HepG2 (cell line): ENCODE measurements around the gene PCYT2. TPM values are rescaled to one million over a fixed set of nuclear protein-coding genes. Genes with fewer than 3 reads are reported as not detected.
A peak's percentile ranks its signal among the peaks of the same experiment; 100 is the strongest.

ENCODE experiments used
- AKNA ChIP-seq: sonication (generic); formaldehyde crosslinking; IDR thresholded peaks from 2 replicates; pipeline ENCODE4 v1.4.0; 2020; ENCODE audit warnings: missing genetic modification reagents, borderline replicate concordance
- ERF ChIP-seq: IDR thresholded peaks from 2 replicates; pipeline ENCODE4 v1.6.1; 2018; ENCODE audit warnings: missing biosample characterization, missing genetic modification reagents
- FOXM1 ChIP-seq: sonication (generic); formaldehyde crosslinking; IDR thresholded peaks from 2 replicates; pipeline ENCODE4 v1.5.0; 2020; ENCODE audit warnings: missing genetic modification reagents
- KDM3A ChIP-seq: IDR thresholded peaks from 2 replicates; pipeline ENCODE4 v1.6.1; 2018; ENCODE audit warnings: low read depth, missing compliant biosample characterization
- MXD4 ChIP-seq: IDR thresholded peaks from 2 replicates; pipeline ENCODE4 v1.6.1; 2016; ENCODE audit warnings: mild to moderate bottlenecking, missing biosample characterization, missing genetic modification reagents
- NKX3-1 ChIP-seq: sonication (generic); formaldehyde crosslinking; IDR thresholded peaks from 2 replicates; pipeline ENCODE4 v1.5.0; 2020; ENCODE audit warnings: missing genetic modification reagents
- RAD51 ChIP-seq: fragments of 450-650 bp; IDR thresholded peaks from 2 replicates; pipeline ENCODE4 v1.6.1; 2016; ENCODE audit warnings: borderline replicate concordance
- RORA ChIP-seq: sonication (generic); formaldehyde crosslinking; IDR thresholded peaks from 2 replicates; pipeline ENCODE4 v1.5.0; 2020; ENCODE audit warnings: mild to moderate bottlenecking, missing genetic modification reagents, moderate library complexity
- ZBTB2 ChIP-seq: sonication (generic); formaldehyde crosslinking; IDR thresholded peaks from 2 replicates; pipeline ENCODE4 v1.8.0; 2022; ENCODE audit warnings: low read depth, missing genetic modification reagents
- ZBTB42 ChIP-seq: sonication (generic); formaldehyde crosslinking; IDR thresholded peaks from 2 replicates; pipeline ENCODE4 v1.5.0; 2020; ENCODE audit warnings: mild to moderate bottlenecking, missing genetic modification reagents
- ZEB1 ChIP-seq: IDR thresholded peaks from 2 replicates; pipeline ENCODE4 v1.6.1; 2012; ENCODE audit warnings: mild to moderate bottlenecking, low read depth, inconsistent platforms; ENCODE audit not compliant: insufficient replicate concordance
- ZMAT3 ChIP-seq: sonication (generic); formaldehyde crosslinking; conservative IDR thresholded peaks from 2 replicates; pipeline ENCODE4 v1.7.0; 2021; ENCODE audit warnings: missing genetic modification reagents
- ZNF282 ChIP-seq: fragments of 450-650 bp; IDR thresholded peaks from 2 replicates; pipeline ENCODE4 v1.6.1; 2018; ENCODE audit not compliant: partially characterized antibody
- ZNF562 ChIP-seq: sonication (generic); formaldehyde crosslinking; IDR thresholded peaks from 2 replicates; pipeline ENCODE4 v1.8.0; 2022; ENCODE audit warnings: missing genetic modification reagents, borderline replicate concordance
- ZNF605 ChIP-seq: sonication (generic); formaldehyde crosslinking; IDR thresholded peaks from 2 replicates; pipeline ENCODE4 v1.8.0; 2022; ENCODE audit warnings: mild to moderate bottlenecking, missing genetic modification reagents
- ZNF674 ChIP-seq: sonication (generic); formaldehyde crosslinking; IDR thresholded peaks from 2 replicates; pipeline ENCODE4 v1.5.0; 2020; ENCODE audit warnings: low read depth, mild to moderate bottlenecking, missing genetic modification reagents
- polyA plus RNA-seq, 8 experiments: library from polyadenylated mRNA; depleted of rRNA in 3 of 8; stranded (reverse) in 7 of 8; unstranded in 1 of 8; fragments of >200 nt; fragmentation: Illumina TruSeq in 4 of 8; extraction: Trizol in 4 of 8; gene quantifications; 2 replicates each; pipeline versions ENCODE4 v1.2.1 to v1.2.3, GENCODE V29; 2011 to 2016; ENCODE audit warnings: low read depth in 4 of 8, missing spikeins in 1 of 8, mixed read lengths in 1 of 8; ENCODE audit not compliant: insufficient read depth in 1 of 8
- total RNA-seq, 5 experiments: library from RNA; depleted of rRNA; stranded (reverse); fragments of >200 nt; fragmentation: Illumina TruSeq; extraction: Trizol; gene quantifications; 2 replicates each; pipeline ENCODE4 v1.2.3, GENCODE V29; 2016; ENCODE audit warnings: low read depth in 1 of 5
- TF ChIP-seq, protein P1 (sequence below): sonication (generic); formaldehyde crosslinking; IDR thresholded peaks from 2 replicates; pipeline ENCODE4 v1.8.1; 2023; ENCODE audit warnings: missing genetic modification reagents, inconsistent platforms, borderline replicate concordance
- TF ChIP-seq, protein P2 (sequence below): IDR thresholded peaks from 2 replicates; pipeline ENCODE4 v1.6.1; 2016; ENCODE audit warnings: missing compliant biosample characterization, missing genetic modification reagents, borderline replicate concordance
- TF ChIP-seq, protein P3 (sequence below): sonication (generic); formaldehyde crosslinking; IDR thresholded peaks from 2 replicates; pipeline ENCODE4 v1.4.0; 2020; ENCODE audit warnings: mild to moderate bottlenecking, low read depth, missing genetic modification reagents

PCYT2 gene
- total and polyA plus RNA-seq, 2 of the 13 experiments (the other 11 are each of a cell fraction or from before 2014, with no cell fraction given) = 147 to 297 TPM

- TF ChIP-seq ZBTB2 (CRISPR knock-in tag) (0 out of 2 replicates have a peak, but pooled peaks have one; percentile 71), FOXM1 (CRISPR knock-in tag) (0 out of 2 replicates have a peak, but pooled peaks have one; percentile 54), ZNF605 (no peak), ZNF562 (CRISPR knock-in tag) (no peak), ZEB1 (no peak), KDM3A (0 out of 2 replicates have a peak, but pooled peaks have one; percentile 38), AKNA (CRISPR knock-in tag) (no peak), ZMAT3 (CRISPR knock-in tag) (peak; percentile 5; the same call in 1 of the 2 replicates), RORA (CRISPR knock-in tag) (no peak), MXD4 (CRISPR knock-in tag) (peak; percentile 87), ERF (peak; percentile 56), ZBTB42 (CRISPR knock-in tag) (no peak), NKX3-1 (peak; percentile 81), ZNF282 (no peak), ZNF674 (CRISPR knock-in tag) (peak; percentile 75; the same call in 1 of the 2 replicates), RAD51 (peak; percentile 97)
- TF ChIP-seq, protein P1, sequence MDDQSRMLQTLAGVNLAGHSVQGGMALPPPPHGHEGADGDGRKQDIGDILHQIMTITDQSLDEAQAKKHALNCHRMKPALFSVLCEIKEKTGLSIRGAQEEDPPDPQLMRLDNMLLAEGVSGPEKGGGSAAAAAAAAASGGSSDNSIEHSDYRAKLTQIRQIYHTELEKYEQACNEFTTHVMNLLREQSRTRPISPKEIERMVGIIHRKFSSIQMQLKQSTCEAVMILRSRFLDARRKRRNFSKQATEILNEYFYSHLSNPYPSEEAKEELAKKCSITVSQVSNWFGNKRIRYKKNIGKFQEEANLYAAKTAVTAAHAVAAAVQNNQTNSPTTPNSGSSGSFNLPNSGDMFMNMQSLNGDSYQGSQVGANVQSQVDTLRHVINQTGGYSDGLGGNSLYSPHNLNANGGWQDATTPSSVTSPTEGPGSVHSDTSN (CRISPR knock-in tag) = peak; percentile 68; the same call in 1 of the 2 replicates
- TF ChIP-seq, protein P2, sequence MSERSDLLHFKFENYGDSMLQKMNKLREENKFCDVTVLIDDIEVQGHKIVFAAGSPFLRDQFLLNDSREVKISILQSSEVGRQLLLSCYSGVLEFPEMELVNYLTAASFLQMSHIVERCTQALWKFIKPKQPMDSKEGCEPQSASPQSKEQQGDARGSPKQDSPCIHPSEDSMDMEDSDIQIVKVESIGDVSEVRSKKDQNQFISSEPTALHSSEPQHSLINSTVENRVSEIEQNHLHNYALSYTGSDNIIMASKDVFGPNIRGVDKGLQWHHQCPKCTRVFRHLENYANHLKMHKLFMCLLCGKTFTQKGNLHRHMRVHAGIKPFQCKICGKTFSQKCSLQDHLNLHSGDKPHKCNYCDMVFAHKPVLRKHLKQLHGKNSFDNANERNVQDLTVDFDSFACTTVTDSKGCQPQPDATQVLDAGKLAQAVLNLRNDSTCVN (CRISPR knock-in tag) = no peak; the same call in 1 of the 2 replicates
- TF ChIP-seq, protein P3, sequence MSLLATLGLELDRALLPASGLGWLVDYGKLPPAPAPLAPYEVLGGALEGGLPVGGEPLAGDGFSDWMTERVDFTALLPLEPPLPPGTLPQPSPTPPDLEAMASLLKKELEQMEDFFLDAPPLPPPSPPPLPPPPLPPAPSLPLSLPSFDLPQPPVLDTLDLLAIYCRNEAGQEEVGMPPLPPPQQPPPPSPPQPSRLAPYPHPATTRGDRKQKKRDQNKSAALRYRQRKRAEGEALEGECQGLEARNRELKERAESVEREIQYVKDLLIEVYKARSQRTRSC = no peak
Observed at GRCh38 chr17:81927653-81928543, 16.7 kb upstream of the PCYT2 start, which contains the start of gene MAFG (continued).
